Gastrocnemius medialis (tissue), 4 donors: Measurements from ENCODE around the gene ADAMTSL5. TPM values are rescaled to one million over a fixed set of nuclear protein-coding genes. Genes with fewer than 3 reads are reported as not detected.
"Not testable (repeated sequence)": the region's sequence is repeated elsewhere in the genome, so short reads cannot be mapped to it uniquely, and the experiment has no call there.

Experiments used
- ATAC-seq, 2 donors: fragments of 150-250 bp; one replicate each; pipeline ENCODE4 v1.9.1; 2016
- DNase-seq, 2 donors: peaks; one replicate each; pipeline ENCODE4 v3.0.0-alpha.2; 2019
- H3K27ac ChIP-seq, 4 donors: fragments of 200-600 bp; sonication (generic); 1 replicate in 1 of 4; 2 replicates in 3 of 4; pipeline ENCODE4 v1.5.1; 2016 to 2018; ENCODE audit warnings: mild to moderate bottlenecking in 2 of 4, moderate library complexity in 1 of 4
- H3K27me3 ChIP-seq, 3 donors: fragments of 200-600 bp; sonication (generic) in 2 of 3; 1 replicate in 1 of 3; 2 replicates in 2 of 3; pipeline versions ENCODE4 v1.5.1 to v1.6.0; 2016 to 2019; ENCODE audit warnings: mild to moderate bottlenecking in 1 of 3, moderate library complexity in 1 of 3
- H3K36me3 ChIP-seq, 2 donors: fragments of 200-600 bp; sonication (generic) in 1 of 2; one replicate each; pipeline ENCODE4 v1.5.1; 2017 to 2018
- H3K4me1 ChIP-seq, 2 donors: fragments of 200-600 bp; sonication (generic) in 1 of 2; one replicate each; pipeline ENCODE4 v1.5.1; 2016 to 2017; ENCODE audit warnings: mild to moderate bottlenecking in 2 of 2
- H3K4me3 ChIP-seq, 4 donors: fragments of 200-600 bp; sonication (generic) in 3 of 4; 1 replicate in 1 of 4; 2 replicates in 3 of 4; pipeline ENCODE4 v1.5.1; 2016 to 2019; ENCODE audit warnings: mild to moderate bottlenecking in 2 of 4
- H3K9me3 ChIP-seq, 3 donors: fragments of 200-600 bp; sonication (generic) in 2 of 3; 1 replicate in 1 of 3; 2 replicates in 2 of 3; pipeline ENCODE4 v1.5.1; 2016 to 2019
- POLR2A ChIP-seq, 2 donors: fragments of 450-650 bp; IDR thresholded peaks; one replicate each; pipeline ENCODE4 v1.6.1; 2017; ENCODE audit warnings: antibody characterized with exemption in 2 of 2, mild to moderate bottlenecking in 2 of 2, moderate library complexity in 2 of 2
- in situ Hi-C, 4 donors: fragments of 200-750 bp; cut with MboI; loops; one replicate each; pipeline versions ENCODE4 v1.15.0 to v1.8.0; 2017; ENCODE audit warnings: low sequenced_read_pairs in 4 of 4
- intact Hi-C: fragments of 100-400 bp; cut with DNase I; formaldehyde crosslinking; loops from one replicate; pipeline ENCODE4 v1.15.1; 2023; ENCODE audit warnings: low total_unique reads
- total RNA-seq, 4 donors: library from RNA; depleted of rRNA; stranded (reverse); fragments of >200 nt; gene quantifications; one replicate each; pipeline versions ENCODE4 v1.1.0 to v1.2.3, GENCODE V29; 2016
- TF ChIP-seq, protein P1 (sequence below), 5 experiments: fragments of 450-650 bp in 3 of 5; fragments of 200-600 bp in 2 of 5; sonication (generic) in 2 of 5; IDR thresholded peaks in 4 of 5; conservative IDR thresholded peaks in 1 of 5; 1 replicate in 4 of 5; 2 replicates in 1 of 5; pipeline ENCODE4 v1.5.1; 2016 to 2019; ENCODE audit warnings: antibody characterized with exemption in 5 of 5, mild to moderate bottlenecking in 3 of 5, moderate library complexity in 3 of 5

ADAMTSL5 gene
- total RNA-seq, 4 donors from 2014 or later: 0.41 to 6.5 (median 3.0) TPM

DNA sequence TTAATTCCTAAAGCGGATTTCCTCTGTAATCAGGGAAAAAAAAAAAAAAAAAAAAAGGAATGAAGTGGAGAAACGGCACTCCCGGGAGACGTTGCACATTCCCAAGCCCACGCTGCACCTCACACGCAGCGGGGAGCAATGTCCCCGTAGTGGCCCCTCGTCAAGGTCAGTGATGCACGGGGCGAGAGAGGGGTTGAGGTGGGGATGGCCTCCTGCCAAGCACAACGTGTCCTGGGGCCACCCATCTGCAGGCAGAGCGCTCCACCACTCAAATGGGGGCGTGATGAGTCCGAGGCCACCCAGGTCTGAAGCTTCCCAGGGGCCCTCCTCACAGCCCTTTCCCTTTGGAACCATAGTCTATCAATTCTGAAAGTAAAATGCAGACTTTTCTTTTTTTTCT is 26.2 kb upstream of the ADAMTSL5 start:
- in situ Hi-C loops: loop anchor here in 1 of 4 donors (25.0 kb wide), 1 partner anchor 223 kb away; the partner anchor contains the start of gene ONECUT3
- DNase-seq (no peak), ATAC-seq (no peak)
- TF ChIP-seq, protein P1, sequence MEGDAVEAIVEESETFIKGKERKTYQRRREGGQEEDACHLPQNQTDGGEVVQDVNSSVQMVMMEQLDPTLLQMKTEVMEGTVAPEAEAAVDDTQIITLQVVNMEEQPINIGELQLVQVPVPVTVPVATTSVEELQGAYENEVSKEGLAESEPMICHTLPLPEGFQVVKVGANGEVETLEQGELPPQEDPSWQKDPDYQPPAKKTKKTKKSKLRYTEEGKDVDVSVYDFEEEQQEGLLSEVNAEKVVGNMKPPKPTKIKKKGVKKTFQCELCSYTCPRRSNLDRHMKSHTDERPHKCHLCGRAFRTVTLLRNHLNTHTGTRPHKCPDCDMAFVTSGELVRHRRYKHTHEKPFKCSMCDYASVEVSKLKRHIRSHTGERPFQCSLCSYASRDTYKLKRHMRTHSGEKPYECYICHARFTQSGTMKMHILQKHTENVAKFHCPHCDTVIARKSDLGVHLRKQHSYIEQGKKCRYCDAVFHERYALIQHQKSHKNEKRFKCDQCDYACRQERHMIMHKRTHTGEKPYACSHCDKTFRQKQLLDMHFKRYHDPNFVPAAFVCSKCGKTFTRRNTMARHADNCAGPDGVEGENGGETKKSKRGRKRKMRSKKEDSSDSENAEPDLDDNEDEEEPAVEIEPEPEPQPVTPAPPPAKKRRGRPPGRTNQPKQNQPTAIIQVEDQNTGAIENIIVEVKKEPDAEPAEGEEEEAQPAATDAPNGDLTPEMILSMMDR (IDR thresholded peaks at IDR 0.05 in 4 of 5, conservative IDR thresholded peaks at IDR 0.05 in 1 of 5): no peak
- no peaks in the 10 kb centered on the region for H3K9me3 ChIP-seq
- peaks cover 0 to 34% (median 23%) of the 10 kb centered on the region in 3 donors for H3K27me3 ChIP-seq
- intact Hi-C loops: no loop called here
- H3K4me1 ChIP-seq: no peaks in the 10 kb centered on the region
- no peaks in the 10 kb centered on the region for H3K36me3 ChIP-seq
- no peak overlapping the region for H3K4me3 ChIP-seq
- no peak overlapping the region for H3K27ac ChIP-seq

DNA sequence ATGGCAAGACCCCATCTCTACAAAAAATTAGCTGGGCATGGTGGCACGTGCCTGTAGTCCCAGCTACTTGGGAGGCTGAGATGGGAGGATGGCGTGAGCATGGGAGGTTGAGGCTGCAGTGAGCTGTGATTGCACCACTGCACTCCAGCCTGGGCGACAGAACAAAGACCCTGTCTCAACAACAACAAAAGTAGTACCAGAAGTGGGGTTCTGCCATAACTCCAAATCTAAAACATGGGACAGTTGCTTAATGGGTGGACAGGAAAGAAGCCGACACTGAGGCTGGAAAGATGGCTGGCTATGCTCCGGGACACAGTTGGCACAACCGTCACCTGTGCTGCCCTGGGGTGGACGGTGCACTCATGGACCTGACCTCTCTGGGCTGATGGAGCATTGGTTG is 22.9 kb upstream of the ADAMTSL5 start:
- ATAC-seq, H3K9me3 ChIP-seq, intact Hi-C loops, DNase-seq, H3K4me3 ChIP-seq, H3K4me1 ChIP-seq, H3K36me3 ChIP-seq, H3K27ac ChIP-seq: not testable (repeated sequence)
- in situ Hi-C loops: loop anchor here in 1 of 4 donors (25.0 kb wide), 1 partner anchor 227 kb away; the partner anchor contains the start of gene ONECUT3
- peaks cover 0 to 26% (median 12%) of the 10 kb centered on the region in 3 donors for H3K27me3 ChIP-seq

DNA sequence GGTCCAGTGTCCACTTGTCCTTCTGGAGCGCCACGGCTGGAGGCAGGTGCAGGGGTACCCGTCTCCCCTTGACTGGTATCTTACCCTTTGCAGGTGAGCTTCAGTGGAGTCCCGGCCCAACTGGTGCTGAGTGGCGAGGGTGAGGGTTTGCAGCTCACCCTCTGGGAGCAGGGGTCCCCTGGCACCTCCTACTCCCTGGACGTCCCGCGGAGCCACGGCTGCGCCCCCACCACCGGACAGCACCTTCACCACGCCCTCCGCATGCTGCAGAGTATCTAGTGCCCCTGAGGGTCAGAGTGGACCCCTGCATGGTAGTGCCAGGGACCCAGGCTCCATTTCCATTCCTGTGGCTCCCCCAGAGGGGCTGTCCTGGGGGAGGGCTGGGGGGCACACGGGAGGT is 22.2 kb upstream of the ADAMTSL5 start:
- intact Hi-C loops: no loop called here
- H3K27me3 ChIP-seq: peaks cover 2 to 25% (median 10%) of the 10 kb centered on the region in 3 donors
- no peak overlapping the region for H3K4me3 ChIP-seq
- H3K4me1 ChIP-seq: no peaks in the 10 kb centered on the region
- no peak for TF ChIP-seq POLR2A (IDR thresholded peaks at IDR 0.05)
- TF ChIP-seq, protein P1 (IDR thresholded peaks at IDR 0.05 in 4 of 5, conservative IDR thresholded peaks at IDR 0.05 in 1 of 5): no peak
- H3K36me3 ChIP-seq: no peaks in the 10 kb centered on the region
- DNase-seq (no peak), ATAC-seq (no peak)
- in situ Hi-C loops: loop anchor here in 1 of 4 donors (25.0 kb wide), 1 partner anchor 227 kb away; the partner anchor contains the start of gene ONECUT3
- H3K27ac ChIP-seq: no peak overlapping the region
- H3K9me3 ChIP-seq: no peaks in the 10 kb centered on the region

DNA sequence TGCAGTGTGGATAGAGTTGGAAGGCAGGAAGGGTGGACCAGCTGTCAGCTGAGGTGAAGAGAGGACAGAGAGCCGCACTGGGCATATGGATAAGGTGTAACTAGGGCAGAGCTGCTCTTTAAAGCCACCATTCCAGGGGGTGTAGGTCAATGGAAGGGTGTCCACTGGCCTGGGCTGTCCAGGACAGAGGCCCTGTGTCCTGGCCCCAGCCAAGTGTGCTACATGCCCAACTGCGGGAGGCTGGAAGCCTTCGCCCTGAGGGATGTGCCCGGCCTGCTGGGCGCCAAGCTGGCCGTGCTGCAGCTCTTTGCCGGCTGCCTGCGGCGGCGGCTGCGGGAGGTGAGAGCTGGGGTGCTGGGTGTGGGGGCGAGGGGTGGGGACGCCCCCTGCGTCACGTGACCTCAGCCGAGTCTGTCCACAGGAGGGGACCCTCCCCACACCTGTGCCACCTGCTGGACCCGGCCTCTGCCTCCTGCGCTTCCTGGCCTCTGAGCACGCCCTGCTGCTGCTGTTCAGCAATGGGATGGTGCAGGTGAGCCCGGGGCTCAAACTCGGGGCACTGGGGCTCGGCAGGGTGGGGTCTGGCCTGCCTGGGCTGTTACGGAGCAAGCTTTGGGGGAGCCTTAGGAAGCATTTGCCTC is 20.8 kb upstream of the ADAMTSL5 start:
- ATAC-seq: no peak
- Histone ChIP-seq H3K9me3 (no peaks in the 10 kb centered on the region), H3K4me1 (no peaks in the 10 kb centered on the region), H3K36me3 (no peaks in the 10 kb centered on the region), H3K27me3 (peaks cover 15 to 30% (median 17%) of the 10 kb centered on the region in 3 donors), H3K27ac (no peak overlapping the region), H3K4me3 (no peak overlapping the region)
- in situ Hi-C loops (loop anchor here in 1 of 4 donors (25.0 kb wide), 1 partner anchor 229 kb away; the partner anchor contains the start of gene ONECUT3), intact Hi-C loops (no loop called here)
- TF ChIP-seq, protein P1 (IDR thresholded peaks at IDR 0.05 in 4 of 5, conservative IDR thresholded peaks at IDR 0.05 in 1 of 5): no peak
- no peak for TF ChIP-seq POLR2A (IDR thresholded peaks at IDR 0.05)
- no peak for DNase-seq

DNA sequence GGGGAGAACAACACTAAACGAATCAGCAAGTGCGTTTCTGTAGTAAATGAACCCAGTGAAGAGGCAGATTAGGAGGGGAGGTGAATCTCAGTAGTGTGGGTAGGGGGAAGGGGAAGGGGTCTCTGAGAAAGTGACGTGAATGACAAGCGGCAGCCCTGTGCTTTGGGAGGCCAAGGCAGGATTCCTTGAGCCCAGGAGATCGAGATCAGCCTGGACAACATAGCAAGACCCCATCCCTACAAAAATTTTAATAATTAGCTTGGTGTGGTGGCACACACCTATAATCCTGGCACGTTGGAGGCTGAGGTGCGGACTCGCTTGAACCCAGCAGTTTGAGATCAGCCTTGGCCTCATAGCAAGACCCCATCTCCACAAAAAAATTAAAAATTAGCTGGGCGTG is 19.2 kb upstream of the ADAMTSL5 start:
- ATAC-seq (no peak), DNase-seq (no peak)
- TF ChIP-seq POLR2A (IDR thresholded peaks at IDR 0.05): no peak
- TF ChIP-seq, protein P1 (IDR thresholded peaks at IDR 0.05 in 4 of 5, conservative IDR thresholded peaks at IDR 0.05 in 1 of 5): no peak
- no peaks in the 10 kb centered on the region for H3K4me1 ChIP-seq
- peaks cover 13 to 24% (median 20%) of the 10 kb centered on the region in 3 donors for H3K27me3 ChIP-seq
- H3K36me3 ChIP-seq: no peaks in the 10 kb centered on the region
- H3K9me3 ChIP-seq: no peaks in the 10 kb centered on the region
- H3K4me3 ChIP-seq: no peak overlapping the region
- in situ Hi-C loops: loop anchor here in 1 of 4 donors (25.0 kb wide), 1 partner anchor 230 kb away; the partner anchor contains the start of gene ONECUT3
- no peak overlapping the region for H3K27ac ChIP-seq
- intact Hi-C loops: no loop called here
